ENCODE measurements around the gene ZNF678.
"Not testable (repeated sequence)": the region's sequence is repeated elsewhere in the genome, so short reads cannot be mapped to it uniquely, and the experiment has no call there.

Gene ZNF678

GRCh38 chr1:227562933-227563323, 428 bp upstream of the ZNF678 start:
- H3K9me3 Mint-ChIP-seq = no peaks in the 10 kb centered on the region
- H3K4me1 Mint-ChIP-seq = peaks cover 40% of the 10 kb centered on the region
- H3K27ac Mint-ChIP-seq = no peak overlapping the region
- peak overlapping the region; percentile 95 for H3K4me3 Mint-ChIP-seq
- peaks cover 7% of the 10 kb centered on the region for H3K36me3 Mint-ChIP-seq
- peaks cover 21% of the 10 kb centered on the region for H3K27me3 Mint-ChIP-seq

- no peaks in the 10 kb centered on the region for H3K9me3 Mint-ChIP-seq
- H3K36me3 Mint-ChIP-seq = peaks cover 10% of the 10 kb centered on the region
- H3K27me3 Mint-ChIP-seq = peaks cover 3% of the 10 kb centered on the region
- no peak overlapping the region for H3K4me3 Mint-ChIP-seq
- peaks cover 45% of the 10 kb centered on the region for H3K4me1 Mint-ChIP-seq
- H3K27ac Mint-ChIP-seq = no peak overlapping the region
Observed at GRCh38 chr1:227567256-227567655, 3.9 kb downstream of the ZNF678 start.

GRCh38 chr1:227568593-227568992, 5.2 kb downstream of the ZNF678 start:
- peaks cover 12% of the 10 kb centered on the region for H3K36me3 Mint-ChIP-seq
- no peak overlapping the region for H3K27ac Mint-ChIP-seq
- H3K4me3 Mint-ChIP-seq = no peak overlapping the region
- H3K9me3 Mint-ChIP-seq = no peaks in the 10 kb centered on the region
- peaks cover 44% of the 10 kb centered on the region for H3K4me1 Mint-ChIP-seq
- H3K27me3 Mint-ChIP-seq = no peaks in the 10 kb centered on the region

- Mint-ChIP-seq H3K9me3 (no peaks in the 10 kb centered on the region), H3K27me3 (no peaks in the 10 kb centered on the region), H3K27ac (peak overlapping the region; percentile 30), H3K4me3 (no peak overlapping the region), H3K4me1 (peaks cover 31% of the 10 kb centered on the region), H3K36me3 (peaks cover 35% of the 10 kb centered on the region)
Observed at GRCh38 chr1:227572752-227573151, 9.4 kb downstream of the ZNF678 start.

GRCh38 chr1:227574926-227575325, 11.6 kb downstream of the ZNF678 start:
- Mint-ChIP-seq H3K27me3 (no peaks in the 10 kb centered on the region), H3K9me3 (peaks cover 10% of the 10 kb centered on the region), H3K4me1 (peaks cover 33% of the 10 kb centered on the region), H3K36me3 (peaks cover 41% of the 10 kb centered on the region), H3K4me3 (no peak overlapping the region), H3K27ac (no peak overlapping the region)

GRCh38 chr1:227576189-227576588, 12.8 kb downstream of the ZNF678 start:
- Mint-ChIP-seq H3K27ac (no peak overlapping the region), H3K9me3 (peaks cover 10% of the 10 kb centered on the region), H3K4me1 (peaks cover 27% of the 10 kb centered on the region), H3K36me3 (peaks cover 41% of the 10 kb centered on the region), H3K4me3 (no peak overlapping the region), H3K27me3 (no peaks in the 10 kb centered on the region)

- Mint-ChIP-seq H3K36me3 (peaks cover 41% of the 10 kb centered on the region), H3K27ac (no peak overlapping the region), H3K9me3 (peaks cover 10% of the 10 kb centered on the region), H3K4me3 (no peak overlapping the region), H3K27me3 (no peaks in the 10 kb centered on the region), H3K4me1 (peaks cover 27% of the 10 kb centered on the region)
Observed at GRCh38 chr1:227577500-227577899, 14.1 kb downstream of the ZNF678 start.

- H3K4me3 Mint-ChIP-seq = no peak overlapping the region
- H3K27me3 Mint-ChIP-seq = no peaks in the 10 kb centered on the region
- H3K9me3 Mint-ChIP-seq = peaks cover 12% of the 10 kb centered on the region
- H3K4me1 Mint-ChIP-seq = peaks cover 10% of the 10 kb centered on the region
- H3K36me3 Mint-ChIP-seq = peaks cover 49% of the 10 kb centered on the region
- H3K27ac Mint-ChIP-seq = no peak overlapping the region
Observed at GRCh38 chr1:227583354-227583753, 20.0 kb downstream of the ZNF678 start.

GRCh38 chr1:227586733-227587132, 23.4 kb downstream of the ZNF678 start:
- Mint-ChIP-seq H3K36me3 (peaks cover 68% of the 10 kb centered on the region), H3K9me3 (peaks cover 16% of the 10 kb centered on the region), H3K4me1 (no peaks in the 10 kb centered on the region), H3K27me3 (no peaks in the 10 kb centered on the region), H3K4me3 (no peak overlapping the region), H3K27ac (no peak overlapping the region)

- Mint-ChIP-seq H3K9me3 (peaks cover 16% of the 10 kb centered on the region), H3K27ac (no peak overlapping the region), H3K4me1 (no peaks in the 10 kb centered on the region), H3K27me3 (no peaks in the 10 kb centered on the region), H3K4me3 (no peak overlapping the region), H3K36me3 (peaks cover 68% of the 10 kb centered on the region)
Observed at GRCh38 chr1:227587968-227588367, 24.6 kb downstream of the ZNF678 start.

GRCh38 chr1:227588769-227589168, 25.4 kb downstream of the ZNF678 start:
- Mint-ChIP-seq H3K9me3 (peaks cover 16% of the 10 kb centered on the region), H3K36me3 (peaks cover 68% of the 10 kb centered on the region)
- not testable (repeated sequence) for H3K27me3 Mint-ChIP-seq, H3K4me1 Mint-ChIP-seq, H3K4me3 Mint-ChIP-seq, H3K27ac Mint-ChIP-seq

GRCh38 chr1:227589777-227590176, 26.4 kb downstream of the ZNF678 start:
- Mint-ChIP-seq H3K9me3 (peaks cover 21% of the 10 kb centered on the region), H3K36me3 (peaks cover 66% of the 10 kb centered on the region)
- H3K4me3 Mint-ChIP-seq, H3K27me3 Mint-ChIP-seq, H3K4me1 Mint-ChIP-seq, H3K27ac Mint-ChIP-seq: not testable (repeated sequence)

GRCh38 chr1:227596222-227596621, 32.9 kb downstream of the ZNF678 start:
- H3K4me3 Mint-ChIP-seq, H3K27ac Mint-ChIP-seq, H3K27me3 Mint-ChIP-seq, H3K4me1 Mint-ChIP-seq: not testable (repeated sequence)
- Mint-ChIP-seq H3K36me3 (peaks cover 51% of the 10 kb centered on the region), H3K9me3 (peaks cover 28% of the 10 kb centered on the region)

GRCh38 chr1:227603327-227603726, 40.0 kb downstream of the ZNF678 start:
- Mint-ChIP-seq H3K27me3 (no peaks in the 10 kb centered on the region), H3K4me1 (peaks cover 6% of the 10 kb centered on the region), H3K27ac (no peak overlapping the region), H3K9me3 (peaks cover 18% of the 10 kb centered on the region), H3K36me3 (peaks cover 48% of the 10 kb centered on the region), H3K4me3 (no peak overlapping the region)

GRCh38 chr1:227604446-227604845, 41.1 kb downstream of the ZNF678 start:
- Mint-ChIP-seq H3K27me3 (no peaks in the 10 kb centered on the region), H3K36me3 (peaks cover 44% of the 10 kb centered on the region), H3K4me1 (peaks cover 6% of the 10 kb centered on the region), H3K27ac (no peak overlapping the region), H3K9me3 (peaks cover 11% of the 10 kb centered on the region), H3K4me3 (no peak overlapping the region)

- H3K27ac Mint-ChIP-seq, H3K27me3 Mint-ChIP-seq, H3K4me1 Mint-ChIP-seq, H3K4me3 Mint-ChIP-seq: not testable (repeated sequence)
- H3K36me3 Mint-ChIP-seq = peaks cover 47% of the 10 kb centered on the region
- H3K9me3 Mint-ChIP-seq = peaks cover 13% of the 10 kb centered on the region
Observed at GRCh38 chr1:227606271-227606670, 42.9 kb downstream of the ZNF678 start.

GRCh38 chr1:227607336-227607898, 44.1 kb downstream of the ZNF678 start:
- Mint-ChIP-seq H3K4me3 (no peak overlapping the region), H3K27me3 (no peaks in the 10 kb centered on the region), H3K27ac (no peak overlapping the region), H3K9me3 (peaks cover 18% of the 10 kb centered on the region), H3K4me1 (no peaks in the 10 kb centered on the region), H3K36me3 (peaks cover 52% of the 10 kb centered on the region)

Measured in activated naive CD4-positive, alpha-beta T cell treated with anti-CD3 and anti-CD28 coated beads, Interleukin-2, amount 50 U/mL, for 24 hours (primary cell).